ENCODE data around the gene MAP3K4. TPM values are rescaled to one million over a fixed set of nuclear protein-coding genes. Genes with fewer than 3 reads are reported as not detected.
"Not testable (repeated sequence)": the region's sequence is repeated elsewhere in the genome, so short reads cannot be mapped to it uniquely, and the experiment has no call there.

Gene MAP3K4
- total RNA-seq, 1 donor from 2014 or later, result 41.2 TPM

- no peak for DNase-seq (ENCODE audit: low spot score)
- Mint-ChIP-seq H3K27ac (ENCODE audit: unreplicated experiment) (no peak overlapping the region), H3K9me3 (ENCODE audit: unreplicated experiment) (peaks cover 8% of the 10 kb centered on the region)
These were observed 13.2 kb upstream of the MAP3K4 start for GRCh38 chr6:160978141-160978901.

GRCh38 chr6:160979061-160979708 is 12.4 kb upstream of the MAP3K4 start:
- TF ChIP-seq CTCF (IDR thresholded peaks at IDR 0.05; ENCODE audit: unreplicated experiment), result no peak
- Mint-ChIP-seq H3K36me3 (ENCODE audit: low read depth, unreplicated experiment) (peaks cover 12% of the 10 kb centered on the region), H3K27me3 (ENCODE audit: unreplicated experiment) (peaks cover 10% of the 10 kb centered on the region), H3K9me3 (ENCODE audit: unreplicated experiment) (peaks cover 13% of the 10 kb centered on the region), H3K27ac (ENCODE audit: unreplicated experiment) (no peak overlapping the region), H3K4me1 (ENCODE audit: unreplicated experiment) (no peaks in the 10 kb centered on the region), H3K4me3 (ENCODE audit: unreplicated experiment) (no peak overlapping the region)
- no peak for DNase-seq (ENCODE audit: low spot score)

More at GRCh38 chr6:160978141-160978901, 13.2 kb upstream of the MAP3K4 start:
- peaks cover 8% of the 10 kb centered on the region for H3K36me3 Mint-ChIP-seq (ENCODE audit: low read depth, unreplicated experiment)
- H3K27me3 Mint-ChIP-seq (ENCODE audit: unreplicated experiment), result peaks cover 7% of the 10 kb centered on the region
- no peaks in the 10 kb centered on the region for H3K4me1 Mint-ChIP-seq (ENCODE audit: unreplicated experiment)
- no peak for TF ChIP-seq CTCF (IDR thresholded peaks at IDR 0.05; ENCODE audit: unreplicated experiment)
- no peak overlapping the region for H3K4me3 Mint-ChIP-seq (ENCODE audit: unreplicated experiment)

GRCh38 chr6:160983377-160983948 is 8.1 kb upstream of the MAP3K4 start:
- not testable (repeated sequence) for H3K27ac Mint-ChIP-seq (ENCODE audit: unreplicated experiment); H3K4me1 Mint-ChIP-seq (ENCODE audit: unreplicated experiment); DNase-seq (ENCODE audit: low spot score); H3K27me3 Mint-ChIP-seq (ENCODE audit: unreplicated experiment)
- peaks cover 15% of the 10 kb centered on the region for H3K9me3 Mint-ChIP-seq (ENCODE audit: unreplicated experiment)
- H3K36me3 Mint-ChIP-seq (ENCODE audit: low read depth, unreplicated experiment), result peaks cover 21% of the 10 kb centered on the region
- peak overlapping the region; percentile 14 for H3K4me3 Mint-ChIP-seq (ENCODE audit: unreplicated experiment)

GRCh38 chr6:160986851-160987250 is 4.7 kb upstream of the MAP3K4 start:
- H3K4me3 Mint-ChIP-seq (ENCODE audit: unreplicated experiment), result no peak overlapping the region
- H3K27ac Mint-ChIP-seq (ENCODE audit: unreplicated experiment), result no peak overlapping the region
- TF ChIP-seq CTCF (IDR thresholded peaks at IDR 0.05; ENCODE audit: unreplicated experiment), result no peak
- peaks cover 15% of the 10 kb centered on the region for H3K9me3 Mint-ChIP-seq (ENCODE audit: unreplicated experiment)
- no peaks in the 10 kb centered on the region for H3K4me1 Mint-ChIP-seq (ENCODE audit: unreplicated experiment)
- DNase-seq (ENCODE audit: low spot score), result no peak
- H3K36me3 Mint-ChIP-seq (ENCODE audit: low read depth, unreplicated experiment), result peaks cover 21% of the 10 kb centered on the region
- H3K27me3 Mint-ChIP-seq (ENCODE audit: unreplicated experiment), result peaks cover 7% of the 10 kb centered on the region

GRCh38 chr6:160987265-160987664 is 4.3 kb upstream of the MAP3K4 start:
- peaks cover 21% of the 10 kb centered on the region for H3K36me3 Mint-ChIP-seq (ENCODE audit: low read depth, unreplicated experiment)
- no peak for DNase-seq (ENCODE audit: low spot score)
- peaks cover 15% of the 10 kb centered on the region for H3K9me3 Mint-ChIP-seq (ENCODE audit: unreplicated experiment)
- no peak for TF ChIP-seq CTCF (IDR thresholded peaks at IDR 0.05; ENCODE audit: unreplicated experiment)
- H3K4me1 Mint-ChIP-seq (ENCODE audit: unreplicated experiment), result peaks cover under 1% of the 10 kb centered on the region
- no peak overlapping the region for H3K27ac Mint-ChIP-seq (ENCODE audit: unreplicated experiment)
- no peak overlapping the region for H3K4me3 Mint-ChIP-seq (ENCODE audit: unreplicated experiment)
- peaks cover 9% of the 10 kb centered on the region for H3K27me3 Mint-ChIP-seq (ENCODE audit: unreplicated experiment)
